SU-DHL-6 (cell line): ENCODE results near the gene TCF19.
"Not testable (repeated sequence)": the region's sequence is repeated elsewhere in the genome, so short reads cannot be mapped to it uniquely, and the experiment has no call there.

Experiments used
- EZH2phosphoT487 ChIP-seq: fragments of 200-600 bp; sonication (generic), shearing (Covaris generic); conservative IDR thresholded peaks from 2 replicates; pipeline ENCODE4 v1.6.1; 2018; ENCODE audit warnings: mild to moderate bottlenecking, antibody characterized with exemption, low read length, moderate library complexity, mixed read lengths
- TF ChIP-seq, protein P1 (sequence below): fragments of 200-600 bp; sonication (generic); IDR thresholded peaks from one replicate; pipeline ENCODE4 v1.5.1; 2017; ENCODE audit warnings: antibody characterized with exemption, mild to moderate bottlenecking, low read length, moderate library complexity; ENCODE audit not compliant: insufficient read depth, poor library complexity, severe bottlenecking

DNA sequence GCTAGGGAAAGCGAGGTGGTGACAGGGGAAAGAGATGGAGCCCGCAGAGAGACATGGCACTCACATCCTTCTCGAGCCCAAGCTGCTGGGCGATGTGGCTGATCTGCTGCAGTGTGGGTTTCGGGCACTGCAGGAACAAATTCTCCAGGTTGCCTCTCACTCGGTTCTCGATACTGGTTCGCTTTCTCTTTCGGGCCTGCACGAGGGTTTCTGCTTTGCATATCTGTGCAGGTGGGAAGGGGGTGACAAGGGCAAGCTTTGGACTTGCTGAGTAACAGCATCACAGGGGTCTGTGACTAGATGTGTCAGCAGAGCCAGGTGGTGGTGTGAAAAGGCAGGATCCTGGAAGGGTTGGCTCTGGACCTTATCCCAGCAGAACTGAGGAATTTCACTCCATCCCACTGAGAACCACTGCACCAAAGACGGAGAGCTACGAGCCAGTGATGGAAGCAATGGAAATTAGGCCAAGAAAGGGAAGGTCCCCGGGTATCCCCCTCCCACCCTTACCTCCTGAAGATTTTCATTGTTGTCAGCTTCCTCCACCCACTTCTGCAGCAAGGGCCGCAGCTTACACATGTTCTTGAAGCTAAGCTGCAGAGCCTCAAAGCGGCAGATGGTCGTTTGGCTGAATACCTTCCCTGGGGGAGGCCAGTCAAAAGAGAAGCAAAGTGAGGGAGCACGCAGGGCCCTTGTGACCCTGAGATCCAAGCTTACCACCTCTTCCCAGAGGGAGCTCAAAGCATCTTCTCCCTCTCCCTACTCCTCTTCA, 6.9 kb downstream of the TCF19 start:
- TF ChIP-seq, protein P1, sequence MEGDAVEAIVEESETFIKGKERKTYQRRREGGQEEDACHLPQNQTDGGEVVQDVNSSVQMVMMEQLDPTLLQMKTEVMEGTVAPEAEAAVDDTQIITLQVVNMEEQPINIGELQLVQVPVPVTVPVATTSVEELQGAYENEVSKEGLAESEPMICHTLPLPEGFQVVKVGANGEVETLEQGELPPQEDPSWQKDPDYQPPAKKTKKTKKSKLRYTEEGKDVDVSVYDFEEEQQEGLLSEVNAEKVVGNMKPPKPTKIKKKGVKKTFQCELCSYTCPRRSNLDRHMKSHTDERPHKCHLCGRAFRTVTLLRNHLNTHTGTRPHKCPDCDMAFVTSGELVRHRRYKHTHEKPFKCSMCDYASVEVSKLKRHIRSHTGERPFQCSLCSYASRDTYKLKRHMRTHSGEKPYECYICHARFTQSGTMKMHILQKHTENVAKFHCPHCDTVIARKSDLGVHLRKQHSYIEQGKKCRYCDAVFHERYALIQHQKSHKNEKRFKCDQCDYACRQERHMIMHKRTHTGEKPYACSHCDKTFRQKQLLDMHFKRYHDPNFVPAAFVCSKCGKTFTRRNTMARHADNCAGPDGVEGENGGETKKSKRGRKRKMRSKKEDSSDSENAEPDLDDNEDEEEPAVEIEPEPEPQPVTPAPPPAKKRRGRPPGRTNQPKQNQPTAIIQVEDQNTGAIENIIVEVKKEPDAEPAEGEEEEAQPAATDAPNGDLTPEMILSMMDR, result not testable (repeated sequence)
- not testable (repeated sequence) for TF ChIP-seq EZH2phosphoT487
